Activated CD4-positive, CD25-positive, alpha-beta regulatory T cell treated with anti-CD3 and anti-CD28 coated beads, Interleukin-2, amount 50 U/mL, for 24 hours (primary cell): Measurements from ENCODE around the gene RAPSN.

ENCODE experiments used
- ATAC-seq, 2 donors: fragments of 150-1000 bp; cut with Tn5 transposase; one replicate each; pipeline ENCODE4 v1.10.0; 2021; ENCODE audit warnings: mild to moderate bottlenecking in 1 of 2, moderate library complexity in 1 of 2

RAPSN gene

DNA sequence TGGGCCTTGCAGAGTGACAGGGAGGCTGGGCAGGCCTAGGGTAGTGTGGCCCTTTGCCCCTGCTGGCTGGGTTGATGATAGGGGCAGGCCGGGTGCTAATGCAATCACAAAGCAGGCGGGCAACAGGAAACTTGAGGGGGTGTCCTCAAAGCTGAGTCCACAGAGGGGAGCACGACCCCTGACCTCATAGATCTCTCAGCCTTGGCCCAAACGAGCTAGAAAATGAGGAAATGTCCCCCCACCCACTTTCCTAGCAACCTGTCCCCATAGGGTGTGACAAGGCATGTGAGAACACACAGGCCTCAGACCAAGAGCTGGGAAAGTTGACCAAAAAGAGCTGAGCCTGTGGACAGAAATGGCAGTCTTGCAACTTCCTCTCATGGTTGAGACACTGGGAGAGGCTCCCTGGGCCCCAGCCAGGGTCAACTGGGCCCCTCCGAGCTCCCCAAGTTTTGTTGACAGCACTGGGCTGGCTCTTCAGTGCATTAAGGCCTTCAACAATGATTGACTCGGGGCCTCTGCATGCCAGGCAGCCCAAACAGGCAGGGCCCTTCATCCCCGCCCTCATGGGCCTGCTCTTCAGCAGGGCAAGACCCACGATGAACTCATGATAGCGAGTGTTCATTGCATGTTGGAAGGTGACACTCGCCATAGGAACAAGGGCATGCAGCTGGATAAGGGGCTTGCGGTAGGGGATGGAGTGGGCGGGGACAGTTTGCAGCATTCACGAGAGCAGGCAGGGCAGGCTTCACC, 60.8 kb downstream of the RAPSN start:
- no peak for ATAC-seq
